DOHH2 (cell line): ENCODE measurements around the gene ZBTB7B.

Experiments
- CTCF ChIP-seq: fragments of 200-600 bp; sonication (generic); IDR thresholded peaks from one replicate; pipeline ENCODE4 v1.5.1; 2014; ENCODE audit warnings: antibody characterized with exemption, mild to moderate bottlenecking, low read depth, low read length; ENCODE audit not compliant: poor library complexity, severe bottlenecking
- EZH2phosphoT487 ChIP-seq: fragments of 200-600 bp; sonication (generic); IDR thresholded peaks from 2 replicates; pipeline ENCODE4 v1.6.1; 2017; ENCODE audit warnings: borderline replicate concordance, mild to moderate bottlenecking, antibody characterized with exemption, low read length, moderate library complexity, mixed read lengths

- TF ChIP-seq CTCF (peak; percentile 21), EZH2phosphoT487 (no peak)
These were observed 14.3 kb upstream of the ZBTB7B start for GRCh38 chr1:154988058-154988954.
